Urothelium cell line (cell line): ENCODE results near the gene UGT1A10.

Source experiments
- DNase-seq: peaks from one replicate; pipeline ENCODE4 v3.0.0; 2011; ENCODE audit warnings: low spot score, mixed read lengths
- FAIRE-seq: peaks from 2 replicates; lab custom pipeline; 2011; peaks lifted over from hg19 to GRCh38; lab: Jason Lieb, UNC

Gene UGT1A10

GRCh38 chr2:233768076-233768475 is 131.8 kb downstream of the UGT1A10 start:
- no peak for DNase-seq
- FAIRE-seq: no peak

GRCh38 chr2:233769260-233769659 is 133.0 kb downstream of the UGT1A10 start:
- DNase-seq: no peak

DNA sequence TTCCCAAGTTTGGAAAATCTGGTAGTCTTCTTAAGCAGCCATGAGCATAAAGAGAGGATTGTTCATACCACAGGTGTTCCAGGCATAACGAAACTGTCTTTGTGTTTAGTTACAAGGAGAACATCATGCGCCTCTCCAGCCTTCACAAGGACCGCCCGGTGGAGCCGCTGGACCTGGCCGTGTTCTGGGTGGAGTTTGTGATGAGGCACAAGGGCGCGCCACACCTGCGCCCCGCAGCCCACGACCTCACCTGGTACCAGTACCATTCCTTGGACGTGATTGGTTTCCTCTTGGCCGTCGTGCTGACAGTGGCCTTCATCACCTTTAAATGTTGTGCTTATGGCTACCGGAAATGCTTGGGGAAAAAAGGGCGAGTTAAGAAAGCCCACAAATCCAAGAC is 135.9 kb downstream of the UGT1A10 start:
- no peak for FAIRE-seq
- no peak for DNase-seq

More at GRCh38 chr2:233769260-233769659, 133.0 kb downstream of the UGT1A10 start:
- FAIRE-seq: no peak

DNA sequence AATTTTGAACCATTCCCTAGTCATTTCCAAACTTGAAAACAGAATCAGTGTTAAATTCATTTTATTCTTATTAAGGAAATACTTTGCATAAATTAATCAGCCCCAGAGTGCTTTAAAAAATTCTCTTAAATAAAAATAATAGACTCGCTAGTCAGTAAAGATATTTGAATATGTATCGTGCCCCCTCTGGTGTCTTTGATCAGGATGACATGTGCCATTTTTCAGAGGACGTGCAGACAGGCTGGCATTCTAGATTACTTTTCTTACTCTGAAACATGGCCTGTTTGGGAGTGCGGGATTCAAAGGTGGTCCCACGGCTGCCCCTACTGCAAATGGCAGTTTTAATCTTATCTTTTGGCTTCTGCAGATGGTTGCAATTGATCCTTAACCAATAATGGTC is 136.3 kb downstream of the UGT1A10 start:
- no peak for DNase-seq
- no peak for FAIRE-seq

DNA sequence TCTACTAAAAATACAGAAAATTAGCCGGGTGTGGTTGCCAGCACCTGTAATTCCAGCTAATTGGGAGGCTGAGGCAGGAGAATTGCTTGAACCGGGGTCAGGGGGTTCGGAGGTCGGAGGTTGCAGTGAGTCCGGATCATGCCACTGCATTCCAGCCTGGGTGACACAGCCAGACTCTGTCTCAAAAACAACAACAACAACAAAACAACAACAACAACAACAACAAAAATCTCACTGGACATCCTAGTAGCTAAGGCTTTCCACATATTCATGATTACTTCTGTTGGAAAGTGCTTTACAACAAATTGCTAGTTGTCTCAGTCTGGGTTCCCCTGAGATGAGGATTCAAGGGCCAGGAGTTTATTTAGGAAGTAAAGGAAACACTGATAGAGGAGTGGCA is 137.6 kb downstream of the UGT1A10 start:
- FAIRE-seq (no peak), DNase-seq (no peak)

DNA sequence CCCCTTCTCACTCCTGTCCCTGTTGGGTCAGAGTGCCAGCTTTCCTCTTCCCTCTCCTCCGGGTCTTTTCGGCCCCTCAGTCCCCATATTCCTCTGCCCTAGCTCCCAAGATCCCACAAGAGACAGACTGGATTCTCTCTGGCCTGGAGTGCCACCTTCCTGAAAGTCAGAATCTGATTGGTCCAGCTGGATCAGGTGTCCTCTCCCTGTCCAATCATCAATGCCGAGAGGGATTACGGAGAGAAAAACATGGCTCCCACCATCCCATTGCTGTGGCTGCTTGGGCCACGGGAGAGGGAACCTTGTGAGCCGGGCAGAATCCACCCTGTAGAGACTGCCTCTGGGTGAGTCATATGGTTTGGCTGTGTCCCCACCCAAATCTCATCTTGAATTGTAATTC is 139.2 kb downstream of the UGT1A10 start:
- DNase-seq: no peak
- no peak for FAIRE-seq

- no peak for FAIRE-seq
These were observed 141.8 kb downstream of the UGT1A10 start, which contains the start of gene MROH2A for GRCh38 chr2:233778030-233778429. MROH2A (plus strand) TSS chr2:233778330; CDS start chr2:233779359, 1,029 bp downstream.

DNA sequence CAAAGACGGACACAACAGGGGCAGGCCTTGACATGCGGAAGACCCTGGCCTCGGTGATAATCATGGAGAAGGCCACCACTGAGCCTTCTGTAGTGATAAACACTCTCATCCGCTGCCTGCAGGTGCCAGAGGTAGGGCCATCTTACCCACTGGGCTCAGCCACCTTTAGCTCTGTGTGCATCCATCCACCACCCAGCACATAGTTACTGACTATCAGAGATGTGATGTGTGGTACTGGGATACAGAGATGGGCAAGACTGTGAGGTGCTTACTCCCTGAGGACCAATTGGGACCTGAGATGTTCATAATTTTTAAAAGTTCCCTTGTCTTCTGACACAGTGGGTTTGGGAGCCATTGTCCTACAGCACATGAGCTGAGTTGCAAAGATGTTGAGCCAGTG is 143.5 kb downstream of the UGT1A10 start:
- no peak for DNase-seq
- no peak for FAIRE-seq

More at GRCh38 chr2:233778030-233778429, 141.8 kb downstream of the UGT1A10 start, which contains the start of gene MROH2A:
- no peak for DNase-seq

DNA sequence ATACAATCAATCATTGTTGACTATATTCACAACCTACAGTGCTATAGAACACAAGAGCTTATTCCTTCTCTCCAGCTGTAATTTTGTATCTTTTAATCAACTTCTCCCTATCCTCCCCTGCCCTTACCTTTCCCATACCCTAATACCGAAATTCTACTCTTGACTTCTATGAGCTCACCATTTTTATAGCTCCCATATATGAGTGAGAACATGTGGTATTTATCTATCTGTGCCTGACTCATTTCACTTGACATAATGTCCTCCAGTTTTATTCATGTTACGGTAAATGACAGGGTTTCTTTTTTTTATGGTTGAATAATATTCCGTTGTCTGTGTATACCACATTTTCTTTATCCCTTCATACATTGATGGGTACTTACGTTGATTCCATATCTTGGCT is 144.5 kb downstream of the UGT1A10 start:
- no peak for DNase-seq
- no peak for FAIRE-seq

GRCh38 chr2:233789554-233789953 is 153.3 kb downstream of the UGT1A10 start:
- FAIRE-seq: no peak
- no peak for DNase-seq

DNA sequence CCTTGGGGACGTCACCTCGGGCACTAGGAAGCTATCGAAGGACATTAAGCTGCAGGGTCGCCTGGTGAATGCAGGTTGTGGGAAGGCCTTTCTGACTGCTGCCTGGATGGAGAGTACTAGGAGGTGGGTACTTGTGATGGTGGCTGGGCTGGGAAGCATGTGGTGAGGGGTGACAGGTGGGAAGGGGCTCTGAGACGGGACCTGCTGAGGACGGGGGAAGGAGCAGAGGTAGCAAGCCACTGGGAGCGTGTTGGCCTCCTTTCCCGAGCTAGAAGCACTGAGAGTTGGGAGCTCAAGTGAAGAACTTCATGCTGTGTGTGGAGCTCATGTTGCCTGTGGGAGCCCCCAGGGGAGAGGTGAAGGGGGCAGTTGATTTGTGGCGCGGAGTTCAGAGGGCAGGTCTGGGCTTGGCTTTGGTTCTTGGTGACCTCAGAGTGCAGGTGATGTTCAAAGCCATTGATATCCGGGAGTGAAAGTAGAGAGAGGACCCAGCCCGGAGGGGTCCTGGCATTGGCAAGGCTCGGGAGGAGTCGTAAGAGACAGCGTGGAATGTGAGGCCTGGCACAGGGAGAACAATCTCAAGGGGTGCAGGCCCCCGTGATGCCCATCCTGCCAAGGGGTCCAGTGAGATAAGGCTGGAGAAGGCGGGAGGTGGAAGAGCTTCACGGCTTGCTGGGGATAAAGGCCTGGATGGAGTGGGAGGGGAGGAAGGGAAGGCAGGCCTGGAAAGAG is 155.1 kb downstream of the UGT1A10 start:
- FAIRE-seq (no peak), DNase-seq (no peak)

DNA sequence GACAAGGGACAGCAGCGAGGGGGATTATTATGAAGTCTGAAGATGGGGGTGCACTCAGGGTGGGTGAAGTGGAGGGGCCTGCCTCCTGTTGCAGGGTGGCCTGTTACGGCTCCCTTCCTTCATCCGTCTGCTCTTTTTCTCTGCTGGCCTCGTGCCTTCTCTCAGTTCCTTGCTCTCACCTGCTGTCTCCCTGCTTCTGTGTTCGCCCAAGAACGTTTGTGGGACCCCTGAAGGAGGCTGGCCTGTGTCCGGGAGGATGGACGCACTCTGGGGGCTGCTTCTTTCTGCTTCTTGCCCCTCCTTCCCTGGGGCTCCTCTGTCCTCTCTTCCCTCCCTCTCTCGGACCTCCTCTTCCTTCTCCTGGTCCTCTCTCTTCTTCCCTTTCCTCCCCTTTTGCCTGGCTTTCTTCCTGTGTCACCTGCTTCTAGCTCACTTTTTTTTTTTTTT is 155.7 kb downstream of the UGT1A10 start:
- FAIRE-seq (no peak), DNase-seq (no peak)

GRCh38 chr2:233792720-233793119 is 156.5 kb downstream of the UGT1A10 start:
- DNase-seq: no peak
- FAIRE-seq: no peak

GRCh38 chr2:233793465-233794127 is 157.3 kb downstream of the UGT1A10 start:
- FAIRE-seq: no peak

GRCh38 chr2:233794128-233794658 is 157.9 kb downstream of the UGT1A10 start:
- DNase-seq (no peak), FAIRE-seq (no peak)

More at GRCh38 chr2:233793465-233794127, 157.3 kb downstream of the UGT1A10 start:
- DNase-seq: no peak

DNA sequence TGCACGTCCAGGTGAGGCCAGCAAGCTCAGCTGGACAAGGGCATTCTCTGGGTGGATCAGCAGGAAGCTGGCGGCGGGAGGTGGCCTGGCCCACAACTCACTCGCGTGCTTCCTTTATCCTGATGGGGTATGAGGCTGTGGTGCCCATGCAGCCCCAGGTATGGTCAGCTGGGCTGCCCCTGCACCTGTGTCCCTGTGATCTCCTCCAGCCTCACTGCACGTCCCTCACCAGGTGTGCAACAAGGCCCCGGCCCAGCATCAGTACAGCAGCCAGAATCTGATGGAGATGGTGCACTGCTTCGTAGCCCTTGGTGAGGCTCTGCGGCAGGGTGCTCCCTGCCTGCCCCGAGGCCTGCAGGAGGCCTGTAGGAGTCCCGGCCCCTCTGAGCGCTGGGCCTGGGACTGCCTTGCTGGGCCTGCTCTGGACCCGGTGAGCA is 159.5 kb downstream of the UGT1A10 start:
- FAIRE-seq: no peak

DNA sequence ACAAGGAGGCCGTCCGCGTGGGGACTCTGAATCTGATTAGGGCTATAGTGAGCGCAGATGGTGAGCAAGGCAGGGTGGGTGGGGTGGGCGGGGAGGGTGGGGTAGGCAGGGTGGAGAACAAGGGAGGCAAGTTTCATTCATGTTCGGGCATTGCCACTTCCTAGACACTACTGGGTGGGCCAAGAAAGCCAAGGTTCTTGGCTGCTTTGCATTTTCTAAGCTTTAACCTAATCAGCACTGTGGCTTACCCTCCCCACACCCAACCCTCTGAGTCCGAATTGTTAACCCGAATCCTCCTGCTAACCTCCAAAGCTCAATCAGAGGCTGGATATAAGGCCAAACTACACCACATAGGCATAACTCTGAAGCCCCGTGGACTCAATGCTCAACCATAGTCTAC is 160.0 kb downstream of the UGT1A10 start:
- FAIRE-seq: no peak
- DNase-seq: no peak

More for the DNA sequence above, 159.5 kb downstream of the UGT1A10 start:
- no peak for DNase-seq

- FAIRE-seq: no peak
- DNase-seq: no peak
These were observed 162.3 kb downstream of the UGT1A10 start for GRCh38 chr2:233798335-233799086.

DNA sequence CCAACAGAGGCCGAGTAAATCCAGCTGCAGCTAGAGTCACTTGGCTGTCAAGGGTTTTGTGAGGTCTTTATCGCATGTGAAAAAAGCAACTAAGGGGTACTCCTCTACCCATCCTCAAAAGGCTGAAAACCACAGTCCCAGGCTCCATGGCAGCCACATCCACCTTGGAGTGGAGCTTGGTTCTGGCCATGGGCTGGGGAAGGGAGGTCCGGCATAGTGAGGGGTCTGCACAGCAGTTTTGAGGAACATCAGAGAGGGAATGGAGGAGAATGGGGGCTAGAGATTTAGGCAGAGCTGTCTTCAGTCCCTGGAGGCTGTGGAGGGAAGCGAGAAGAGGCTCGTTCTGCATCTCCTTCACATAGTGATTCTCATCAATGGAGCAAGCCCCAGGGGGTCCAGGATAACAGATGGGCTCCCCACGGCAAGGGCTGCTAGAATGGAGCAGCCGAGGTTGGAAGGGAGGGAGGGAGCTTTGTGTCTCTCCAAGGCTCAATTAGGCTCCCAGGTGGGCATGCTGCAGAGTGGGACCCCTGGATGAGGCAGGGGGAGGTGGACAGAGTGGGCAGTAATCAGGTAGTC is 162.9 kb downstream of the UGT1A10 start:
- DNase-seq: no peak
- FAIRE-seq: no peak

GRCh38 chr2:233799716-233800115 is 163.5 kb downstream of the UGT1A10 start:
- FAIRE-seq (no peak), DNase-seq (no peak)

GRCh38 chr2:233800208-233800607 is 164.0 kb downstream of the UGT1A10 start:
- no peak for DNase-seq
- FAIRE-seq: no peak
